WTC11 (cell line): ENCODE measurements around the gene SPATA32. TPM values are rescaled to one million over a fixed set of nuclear protein-coding genes. Genes with fewer than 3 reads are reported as not detected.

Source experiments
- ATAC-seq: fragments of 200-7000 bp; cut with Tn5 transposase; 2 replicates; pipeline ENCODE4 v1.10.0; 2021; ENCODE audit warnings: mild to moderate bottlenecking, moderate library complexity
- CTCF ChIA-PET: fragments of 300-600 bp; sonication (Branson Sonifier 250); formaldehyde crosslinking; loops from one replicate; lab custom pipeline; 2021; ENCODE audit warnings: antibody characterized with exemption; lab: Charles Lee
- POLR2A ChIA-PET: fragments of 350-600 bp; sonication (Branson Sonifier 250); formaldehyde crosslinking; loops from one replicate; lab custom pipeline; 2021; ENCODE audit warnings: antibody characterized with exemption; lab: Charles Lee
- DNase-seq: peaks from one replicate; pipeline ENCODE4 v3.0.0; 2021; ENCODE audit warnings: low spot score
- H3K27ac Mint-ChIP-seq: 2 replicates; pipeline ENCODE4 v1.8.0; 2021; ENCODE audit warnings: mixed read lengths
- H3K27me3 Mint-ChIP-seq: 2 replicates; pipeline ENCODE4 v1.8.0; 2021; ENCODE audit warnings: low read depth, mild to moderate bottlenecking, moderate library complexity, mixed read lengths
- H3K36me3 Mint-ChIP-seq: 2 replicates; pipeline ENCODE4 v1.8.0; 2021; ENCODE audit warnings: mixed read lengths
- H3K4me1 Mint-ChIP-seq: 2 replicates; pipeline ENCODE4 v1.8.0; 2022; ENCODE audit warnings: mixed read lengths
- H3K4me3 Mint-ChIP-seq: 2 replicates; pipeline ENCODE4 v1.8.0; 2021; ENCODE audit warnings: mild to moderate bottlenecking, moderate library complexity, mixed read lengths
- H3K9me3 Mint-ChIP-seq: 2 replicates; pipeline ENCODE4 v1.8.0; 2021; ENCODE audit warnings: mixed read lengths
- CBFB ChIP-seq: sonication (generic); formaldehyde crosslinking; IDR thresholded peaks from 2 replicates; pipeline ENCODE4 v1.8.1; 2022; ENCODE audit warnings: mild to moderate bottlenecking, low read depth, missing genetic modification reagents
- FOXP1 ChIP-seq: sonication (generic); formaldehyde crosslinking; IDR thresholded peaks from 2 replicates; pipeline ENCODE4 v1.8.0; 2022; ENCODE audit warnings: missing genetic modification reagents, mild to moderate bottlenecking, moderate library complexity, borderline replicate concordance
- GABPB1 ChIP-seq: sonication (generic); formaldehyde crosslinking; IDR thresholded peaks from 2 replicates; pipeline ENCODE4 v1.8.1; 2023; ENCODE audit warnings: mild to moderate bottlenecking, missing genetic modification reagents
- JAZF1 ChIP-seq: fragments of 250-450 bp; sonication (Bioruptor Pico); IDR thresholded peaks from 2 replicates; pipeline ENCODE4 v1.9.0; 2021; ENCODE audit warnings: moderate library complexity, mild to moderate bottlenecking, inconsistent platforms
- JUN ChIP-seq: sonication (generic); formaldehyde crosslinking; IDR thresholded peaks from 2 replicates; pipeline ENCODE4 v1.8.0; 2023; ENCODE audit warnings: mild to moderate bottlenecking, missing genetic modification reagents
- KAT7 ChIP-seq: sonication (generic); formaldehyde crosslinking; IDR thresholded peaks from 2 replicates; pipeline ENCODE4 v1.8.1; 2023; ENCODE audit warnings: missing genetic modification reagents, mild to moderate bottlenecking, borderline replicate concordance
- NFYB ChIP-seq: sonication (generic); formaldehyde crosslinking; conservative IDR thresholded peaks from 2 replicates; pipeline ENCODE4 v1.8.0; 2022; ENCODE audit warnings: low read depth, missing genetic modification reagents
- TP53 ChIP-seq: sonication (generic); formaldehyde crosslinking; IDR thresholded peaks from 2 replicates; pipeline ENCODE4 v1.8.1; 2023; ENCODE audit warnings: mild to moderate bottlenecking, missing genetic modification reagents
- ZNF219 ChIP-seq: sonication (generic); formaldehyde crosslinking; IDR thresholded peaks from 2 replicates; pipeline ENCODE4 v1.8.0; 2023; ENCODE audit warnings: missing genetic modification reagents, mild to moderate bottlenecking, borderline replicate concordance
- ZNF423 ChIP-seq: fragments of 250-450 bp; sonication (Bioruptor Pico); IDR thresholded peaks from 2 replicates; pipeline ENCODE4 v2.1.2; 2022; ENCODE audit warnings: mild to moderate bottlenecking, moderate library complexity
- total RNA-seq: library from RNA; stranded (reverse); gene quantifications from 3 replicates; pipeline ENCODE4 v1.2.3, GENCODE V29; 2021
- TF ChIP-seq, protein P1 (sequence below): fragments of 250-450 bp; sonication (Bioruptor Pico); IDR thresholded peaks from 2 replicates; pipeline ENCODE4 v1.8.0; 2021; ENCODE audit warnings: mild to moderate bottlenecking
- TF ChIP-seq, protein P2 (sequence below): sonication (generic); formaldehyde crosslinking; IDR thresholded peaks from 2 replicates; pipeline ENCODE4 v1.8.0; 2023; ENCODE audit warnings: mild to moderate bottlenecking, missing genetic modification reagents
- TF ChIP-seq, protein P3 (sequence below): sonication (generic); formaldehyde crosslinking; IDR thresholded peaks from 2 replicates; pipeline ENCODE4 v1.8.1; 2022; ENCODE audit warnings: mild to moderate bottlenecking, missing genetic modification reagents, moderate library complexity, borderline replicate concordance
- TF ChIP-seq, protein P4 (sequence below): sonication (generic); formaldehyde crosslinking; IDR thresholded peaks from 2 replicates; pipeline ENCODE4 v1.8.1; 2022; ENCODE audit warnings: low read depth, missing genetic modification reagents, borderline replicate concordance
- TF ChIP-seq, protein P5 (sequence below): sonication (generic); formaldehyde crosslinking; IDR thresholded peaks from 2 replicates; pipeline ENCODE4 v1.8.0; 2023; ENCODE audit warnings: missing genetic modification reagents, mild to moderate bottlenecking, borderline replicate concordance
- TF ChIP-seq, protein P6 (sequence below): sonication (generic); formaldehyde crosslinking; IDR thresholded peaks from 2 replicates; pipeline ENCODE4 v1.8.1; 2023; ENCODE audit warnings: mild to moderate bottlenecking, missing genetic modification reagents

The SPATA32 gene
- total RNA-seq, 1 experiment from 2014 or later, result 0.15 TPM

DNA sequence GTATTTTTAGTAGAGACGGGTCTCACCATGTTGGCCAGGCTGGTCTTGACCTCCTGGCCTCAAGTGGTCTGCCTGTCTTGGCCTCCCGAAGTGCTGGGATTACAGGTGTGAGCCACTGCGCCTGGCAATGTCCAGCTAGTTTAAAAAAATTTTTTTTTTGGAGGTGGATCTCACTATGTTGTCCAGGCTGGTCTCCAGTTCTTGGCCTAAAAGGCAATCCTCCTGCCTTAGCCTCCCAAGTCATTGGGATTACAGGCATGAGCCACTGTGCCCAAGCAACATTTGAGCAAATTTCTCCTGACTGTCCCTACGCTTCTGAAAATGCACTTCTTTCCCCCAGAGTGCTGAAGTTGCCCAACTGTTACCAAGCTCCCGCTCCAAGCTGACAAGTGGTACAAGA, 46.9 kb upstream of the SPATA32 start:
- CTCF ChIA-PET, result interaction anchor here (0.6 to 2.0 kb wide), 3 partner anchors 72 to 197 kb away, joined by 3 to 5 read pairs (median 3); no protein-coding TSS in a partner anchor
- Mint-ChIP-seq H3K27me3 (no peaks in the 10 kb centered on the region), H3K27ac (0 out of 2 replicates have a peak overlapping the region, but pooled peaks have one; percentile 60), H3K4me1 (peaks cover 17% of the 10 kb centered on the region), H3K9me3 (no peaks in the 10 kb centered on the region), H3K36me3 (peaks cover 5% of the 10 kb centered on the region; the same call in 1 of the 2 replicates), H3K4me3 (no peak overlapping the region)
- ATAC-seq (no peak), DNase-seq (no peak)
- POLR2A ChIA-PET, result no interaction called here
- TF ChIP-seq ZNF219 (CRISPR knock-in tag) (no peak), TP53 (no peak), JAZF1 (CRISPR knock-in tag) (no peak), JUN (no peak), NFYB (CRISPR knock-in tag) (no peak), ZNF423 (CRISPR knock-in tag) (no peak), GABPB1 (CRISPR knock-in tag) (no peak)
- TF ChIP-seq, protein P1, sequence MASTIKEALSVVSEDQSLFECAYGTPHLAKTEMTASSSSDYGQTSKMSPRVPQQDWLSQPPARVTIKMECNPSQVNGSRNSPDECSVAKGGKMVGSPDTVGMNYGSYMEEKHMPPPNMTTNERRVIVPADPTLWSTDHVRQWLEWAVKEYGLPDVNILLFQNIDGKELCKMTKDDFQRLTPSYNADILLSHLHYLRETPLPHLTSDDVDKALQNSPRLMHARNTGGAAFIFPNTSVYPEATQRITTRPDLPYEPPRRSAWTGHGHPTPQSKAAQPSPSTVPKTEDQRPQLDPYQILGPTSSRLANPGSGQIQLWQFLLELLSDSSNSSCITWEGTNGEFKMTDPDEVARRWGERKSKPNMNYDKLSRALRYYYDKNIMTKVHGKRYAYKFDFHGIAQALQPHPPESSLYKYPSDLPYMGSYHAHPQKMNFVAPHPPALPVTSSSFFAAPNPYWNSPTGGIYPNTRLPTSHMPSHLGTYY (CRISPR knock-in tag), result no peak
- TF ChIP-seq, protein P2, sequence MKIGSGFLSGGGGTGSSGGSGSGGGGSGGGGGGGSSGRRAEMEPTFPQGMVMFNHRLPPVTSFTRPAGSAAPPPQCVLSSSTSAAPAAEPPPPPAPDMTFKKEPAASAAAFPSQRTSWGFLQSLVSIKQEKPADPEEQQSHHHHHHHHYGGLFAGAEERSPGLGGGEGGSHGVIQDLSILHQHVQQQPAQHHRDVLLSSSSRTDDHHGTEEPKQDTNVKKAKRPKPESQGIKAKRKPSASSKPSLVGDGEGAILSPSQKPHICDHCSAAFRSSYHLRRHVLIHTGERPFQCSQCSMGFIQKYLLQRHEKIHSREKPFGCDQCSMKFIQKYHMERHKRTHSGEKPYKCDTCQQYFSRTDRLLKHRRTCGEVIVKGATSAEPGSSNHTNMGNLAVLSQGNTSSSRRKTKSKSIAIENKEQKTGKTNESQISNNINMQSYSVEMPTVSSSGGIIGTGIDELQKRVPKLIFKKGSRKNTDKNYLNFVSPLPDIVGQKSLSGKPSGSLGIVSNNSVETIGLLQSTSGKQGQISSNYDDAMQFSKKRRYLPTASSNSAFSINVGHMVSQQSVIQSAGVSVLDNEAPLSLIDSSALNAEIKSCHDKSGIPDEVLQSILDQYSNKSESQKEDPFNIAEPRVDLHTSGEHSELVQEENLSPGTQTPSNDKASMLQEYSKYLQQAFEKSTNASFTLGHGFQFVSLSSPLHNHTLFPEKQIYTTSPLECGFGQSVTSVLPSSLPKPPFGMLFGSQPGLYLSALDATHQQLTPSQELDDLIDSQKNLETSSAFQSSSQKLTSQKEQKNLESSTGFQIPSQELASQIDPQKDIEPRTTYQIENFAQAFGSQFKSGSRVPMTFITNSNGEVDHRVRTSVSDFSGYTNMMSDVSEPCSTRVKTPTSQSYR, result no peak
- TF ChIP-seq, protein P3, sequence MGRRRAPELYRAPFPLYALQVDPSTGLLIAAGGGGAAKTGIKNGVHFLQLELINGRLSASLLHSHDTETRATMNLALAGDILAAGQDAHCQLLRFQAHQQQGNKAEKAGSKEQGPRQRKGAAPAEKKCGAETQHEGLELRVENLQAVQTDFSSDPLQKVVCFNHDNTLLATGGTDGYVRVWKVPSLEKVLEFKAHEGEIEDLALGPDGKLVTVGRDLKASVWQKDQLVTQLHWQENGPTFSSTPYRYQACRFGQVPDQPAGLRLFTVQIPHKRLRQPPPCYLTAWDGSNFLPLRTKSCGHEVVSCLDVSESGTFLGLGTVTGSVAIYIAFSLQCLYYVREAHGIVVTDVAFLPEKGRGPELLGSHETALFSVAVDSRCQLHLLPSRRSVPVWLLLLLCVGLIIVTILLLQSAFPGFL (CRISPR knock-in tag), result no peak

DNA sequence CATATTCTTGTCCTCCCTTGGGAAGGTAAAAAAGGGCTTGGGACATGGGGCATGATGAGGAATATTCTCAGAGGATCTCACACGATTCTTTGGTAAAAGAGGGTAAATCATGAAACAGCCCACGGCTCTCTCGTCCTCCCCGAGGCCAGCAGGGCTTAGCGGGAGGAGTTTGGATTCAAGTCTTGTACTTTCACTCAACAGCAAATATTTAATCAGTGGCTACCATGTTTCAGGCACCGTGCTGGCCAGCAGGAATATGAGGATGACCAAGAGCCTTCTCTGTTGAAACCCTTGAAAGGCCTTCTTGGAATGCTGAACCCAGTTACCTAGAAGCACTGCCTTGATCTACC, 46.1 kb upstream of the SPATA32 start:
- Mint-ChIP-seq H3K9me3 (no peaks in the 10 kb centered on the region), H3K27me3 (no peaks in the 10 kb centered on the region), H3K27ac (0 out of 2 replicates have a peak overlapping the region, but pooled peaks have one; percentile 11), H3K36me3 (peaks cover 5% of the 10 kb centered on the region; the same call in 1 of the 2 replicates), H3K4me3 (no peak overlapping the region), H3K4me1 (peaks cover 17% of the 10 kb centered on the region)
- ChIA-PET POLR2A (no interaction called here), CTCF (interaction anchor here (0.6 to 2.0 kb wide), 5 partner anchors 30 to 136 kb away, joined by 3 to 7 read pairs (median 5); no protein-coding TSS in a partner anchor)
- DNase-seq, result no peak
- ATAC-seq, result no peak
- TF ChIP-seq, protein P4, sequence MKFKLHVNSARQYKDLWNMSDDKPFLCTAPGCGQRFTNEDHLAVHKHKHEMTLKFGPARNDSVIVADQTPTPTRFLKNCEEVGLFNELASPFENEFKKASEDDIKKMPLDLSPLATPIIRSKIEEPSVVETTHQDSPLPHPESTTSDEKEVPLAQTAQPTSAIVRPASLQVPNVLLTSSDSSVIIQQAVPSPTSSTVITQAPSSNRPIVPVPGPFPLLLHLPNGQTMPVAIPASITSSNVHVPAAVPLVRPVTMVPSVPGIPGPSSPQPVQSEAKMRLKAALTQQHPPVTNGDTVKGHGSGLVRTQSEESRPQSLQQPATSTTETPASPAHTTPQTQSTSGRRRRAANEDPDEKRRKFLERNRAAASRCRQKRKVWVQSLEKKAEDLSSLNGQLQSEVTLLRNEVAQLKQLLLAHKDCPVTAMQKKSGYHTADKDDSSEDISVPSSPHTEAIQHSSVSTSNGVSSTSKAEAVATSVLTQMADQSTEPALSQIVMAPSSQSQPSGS (CRISPR knock-in tag), result no peak
- TF ChIP-seq ZNF219 (CRISPR knock-in tag), result no peak
- no peak for TF ChIP-seq CBFB (CRISPR knock-in tag)
- TF ChIP-seq KAT7 (CRISPR knock-in tag), result no peak

DNA sequence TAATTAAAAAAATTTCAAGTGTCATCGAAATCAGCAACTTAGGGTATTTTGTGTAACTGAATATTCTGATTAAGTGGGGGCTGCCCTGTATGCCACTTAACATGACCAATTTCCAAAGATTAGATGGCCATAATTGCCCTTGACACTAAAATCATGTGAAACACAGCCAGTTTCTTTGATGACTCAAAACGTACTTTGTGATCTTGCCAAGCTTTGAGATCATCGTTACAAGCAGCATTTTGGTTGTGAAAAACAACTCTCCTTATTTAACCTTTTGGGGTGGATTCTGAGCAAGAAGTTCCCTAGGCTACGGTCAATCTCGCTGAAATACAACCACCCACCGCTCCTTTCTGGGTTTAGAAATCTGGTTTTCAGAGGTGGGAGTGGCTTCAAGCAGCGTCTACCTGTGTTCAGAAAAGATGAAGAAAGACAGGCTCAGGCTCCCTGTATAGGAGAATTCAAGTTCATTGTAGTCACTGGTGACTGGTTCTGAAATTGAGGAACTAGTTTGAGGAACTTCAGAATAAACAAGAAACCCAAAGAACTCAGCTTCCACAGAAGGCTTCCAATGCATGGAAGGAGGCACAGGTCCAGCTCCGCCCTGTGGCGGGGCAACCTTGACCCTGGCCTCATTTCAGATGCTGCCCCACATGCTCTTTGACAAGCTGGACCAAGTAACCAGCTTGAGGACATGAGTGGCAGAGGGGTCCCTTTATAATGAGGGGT, 45.6 kb upstream of the SPATA32 start:
- ATAC-seq (no peak), DNase-seq (no peak)
- CTCF ChIA-PET, result interaction anchor here (1.1 to 2.0 kb wide), 4 partner anchors 9 to 118 kb away, joined by 5 to 8 read pairs (median 6); partner anchors contain the start of gene MAP3K14
- H3K4me3 Mint-ChIP-seq, result no peak overlapping the region
- no peak overlapping the region; the same call in 1 of the 2 replicates for H3K27ac Mint-ChIP-seq
- peaks cover 17% of the 10 kb centered on the region for H3K4me1 Mint-ChIP-seq
- peaks cover 5% of the 10 kb centered on the region; the same call in 1 of the 2 replicates for H3K36me3 Mint-ChIP-seq
- no peaks in the 10 kb centered on the region for H3K9me3 Mint-ChIP-seq
- no peaks in the 10 kb centered on the region for H3K27me3 Mint-ChIP-seq
- POLR2A ChIA-PET, result interaction anchor here (1.9 kb wide), 1 partner anchor 159 kb away, joined by 4 read pairs; the partner anchor contains the start of gene HEXIM1
- TF ChIP-seq, protein P5, sequence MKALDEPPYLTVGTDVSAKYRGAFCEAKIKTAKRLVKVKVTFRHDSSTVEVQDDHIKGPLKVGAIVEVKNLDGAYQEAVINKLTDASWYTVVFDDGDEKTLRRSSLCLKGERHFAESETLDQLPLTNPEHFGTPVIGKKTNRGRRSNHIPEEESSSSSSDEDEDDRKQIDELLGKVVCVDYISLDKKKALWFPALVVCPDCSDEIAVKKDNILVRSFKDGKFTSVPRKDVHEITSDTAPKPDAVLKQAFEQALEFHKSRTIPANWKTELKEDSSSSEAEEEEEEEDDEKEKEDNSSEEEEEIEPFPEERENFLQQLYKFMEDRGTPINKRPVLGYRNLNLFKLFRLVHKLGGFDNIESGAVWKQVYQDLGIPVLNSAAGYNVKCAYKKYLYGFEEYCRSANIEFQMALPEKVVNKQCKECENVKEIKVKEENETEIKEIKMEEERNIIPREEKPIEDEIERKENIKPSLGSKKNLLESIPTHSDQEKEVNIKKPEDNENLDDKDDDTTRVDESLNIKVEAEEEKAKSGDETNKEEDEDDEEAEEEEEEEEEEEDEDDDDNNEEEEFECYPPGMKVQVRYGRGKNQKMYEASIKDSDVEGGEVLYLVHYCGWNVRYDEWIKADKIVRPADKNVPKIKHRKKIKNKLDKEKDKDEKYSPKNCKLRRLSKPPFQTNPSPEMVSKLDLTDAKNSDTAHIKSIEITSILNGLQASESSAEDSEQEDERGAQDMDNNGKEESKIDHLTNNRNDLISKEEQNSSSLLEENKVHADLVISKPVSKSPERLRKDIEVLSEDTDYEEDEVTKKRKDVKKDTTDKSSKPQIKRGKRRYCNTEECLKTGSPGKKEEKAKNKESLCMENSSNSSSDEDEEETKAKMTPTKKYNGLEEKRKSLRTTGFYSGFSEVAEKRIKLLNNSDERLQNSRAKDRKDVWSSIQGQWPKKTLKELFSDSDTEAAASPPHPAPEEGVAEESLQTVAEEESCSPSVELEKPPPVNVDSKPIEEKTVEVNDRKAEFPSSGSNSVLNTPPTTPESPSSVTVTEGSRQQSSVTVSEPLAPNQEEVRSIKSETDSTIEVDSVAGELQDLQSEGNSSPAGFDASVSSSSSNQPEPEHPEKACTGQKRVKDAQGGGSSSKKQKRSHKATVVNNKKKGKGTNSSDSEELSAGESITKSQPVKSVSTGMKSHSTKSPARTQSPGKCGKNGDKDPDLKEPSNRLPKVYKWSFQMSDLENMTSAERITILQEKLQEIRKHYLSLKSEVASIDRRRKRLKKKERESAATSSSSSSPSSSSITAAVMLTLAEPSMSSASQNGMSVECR, result no peak
- TF ChIP-seq, protein P3 (CRISPR knock-in tag), result no peak
- TF ChIP-seq, protein P6, sequence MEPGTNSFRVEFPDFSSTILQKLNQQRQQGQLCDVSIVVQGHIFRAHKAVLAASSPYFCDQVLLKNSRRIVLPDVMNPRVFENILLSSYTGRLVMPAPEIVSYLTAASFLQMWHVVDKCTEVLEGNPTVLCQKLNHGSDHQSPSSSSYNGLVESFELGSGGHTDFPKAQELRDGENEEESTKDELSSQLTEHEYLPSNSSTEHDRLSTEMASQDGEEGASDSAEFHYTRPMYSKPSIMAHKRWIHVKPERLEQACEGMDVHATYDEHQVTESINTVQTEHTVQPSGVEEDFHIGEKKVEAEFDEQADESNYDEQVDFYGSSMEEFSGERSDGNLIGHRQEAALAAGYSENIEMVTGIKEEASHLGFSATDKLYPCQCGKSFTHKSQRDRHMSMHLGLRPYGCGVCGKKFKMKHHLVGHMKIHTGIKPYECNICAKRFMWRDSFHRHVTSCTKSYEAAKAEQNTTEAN (CRISPR knock-in tag), result no peak
- no peak for TF ChIP-seq FOXP1 (CRISPR knock-in tag)
